SK-N-SH (cell line): ENCODE measurements around the gene TCP1. TPM values are rescaled to one million over a fixed set of nuclear protein-coding genes. Genes with fewer than 3 reads are reported as not detected.

ENCODE experiments used
- CTCF ChIA-PET: fragments of 300-600, 350-600 bp; formaldehyde crosslinking; extraction: SDS; loops from one replicate; lab custom pipeline; 2021; lab: Yijun Ruan, JAX
- POLR2A ChIA-PET: fragments of 350-600 bp; sonication (Branson Sonifier 250); formaldehyde crosslinking; extraction: SDS; loops from one replicate; lab custom pipeline; 2020; ENCODE audit warnings: antibody characterized with exemption, inconsistent platforms; lab: Yijun Ruan, JAX
- DNase-seq: peaks from one replicate; pipeline ENCODE4 v3.0.0; 2012
- H2AFZ ChIP-seq: fragments of 200-600 bp; sonication (generic); 2 replicates; pipeline ENCODE4 v1.8.1; 2016; ENCODE audit warnings: antibody characterized with exemption, mild to moderate bottlenecking, low read depth
- H3F3A ChIP-seq: fragments of 200-600 bp; sonication (generic); replicated peaks from 2 replicates; pipeline ENCODE3; 2016; ENCODE audit warnings: antibody characterized with exemption, mild to moderate bottlenecking; ENCODE audit not compliant: insufficient read depth
- H3K27ac ChIP-seq, 2 experiments: fragments of 200-500 bp in 1 of 2; fragments of 200-600 bp in 1 of 2; sonication (Bioruptor generic) in 1 of 2; sonication (generic), shearing (Covaris generic) in 1 of 2; 2 replicates each; pipeline versions ENCODE4 v1.5.1 to v1.6.1; 2014 to 2016; ENCODE audit warnings: low read depth in 2 of 2, inconsistent platforms in 1 of 2, low read length in 1 of 2, mild to moderate bottlenecking in 1 of 2, mixed read lengths in 1 of 2
- H3K27me3 ChIP-seq: fragments of 200-600 bp; sonication (generic), shearing (Covaris generic); 2 replicates; pipeline ENCODE4 v1.6.1; 2016; ENCODE audit warnings: mixed run types; ENCODE audit not compliant: insufficient read depth
- H3K36me3 ChIP-seq, 2 experiments: fragments of 200-500 bp in 1 of 2; fragments of 200-600 bp in 1 of 2; sonication (Bioruptor generic) in 1 of 2; sonication (generic) in 1 of 2; replicated peaks in 1 of 2; 2 replicates each; pipeline versions ENCODE3 to v1.5.1; 2014 to 2016; ENCODE audit warnings: low read length in 1 of 2, mild to moderate bottlenecking in 1 of 2; ENCODE audit not compliant: insufficient read depth in 2 of 2, control insufficient read depth in 1 of 2
- H3K4me1 ChIP-seq, 2 experiments: fragments of 200-500 bp in 1 of 2; fragments of 200-600 bp in 1 of 2; sonication (Bioruptor generic) in 1 of 2; sonication (generic), shearing (Covaris generic) in 1 of 2; 2 replicates each; pipeline versions ENCODE4 v1.5.1 to v1.6.1; 2014 to 2016; ENCODE audit warnings: low read depth in 1 of 2, low read length in 1 of 2, mixed run types in 1 of 2; ENCODE audit not compliant: insufficient read depth in 2 of 2, control insufficient read depth in 1 of 2
- H3K4me2 ChIP-seq: fragments of 200-600 bp; sonication (generic), shearing (Covaris generic); 2 replicates; pipeline ENCODE4 v1.6.1; 2017; ENCODE audit warnings: mixed run types
- H3K4me3 ChIP-seq, 2 experiments: fragments of 200-500 bp in 1 of 2; fragments of 200-600 bp in 1 of 2; sonication (Bioruptor generic) in 1 of 2; sonication (generic), shearing (Covaris generic) in 1 of 2; 2 replicates each; pipeline versions ENCODE4 v1.5.1 to v1.8.1; 2014 to 2016; ENCODE audit warnings: low read depth in 2 of 2, inconsistent platforms in 1 of 2, low read length in 1 of 2, mild to moderate bottlenecking in 1 of 2, mixed read lengths in 1 of 2, moderate library complexity in 1 of 2
- H3K79me2 ChIP-seq: fragments of 200-600 bp; sonication (generic); 2 replicates; pipeline ENCODE4 v1.8.1; 2017; ENCODE audit warnings: mild to moderate bottlenecking; ENCODE audit not compliant: insufficient read depth
- H3K9ac ChIP-seq: fragments of 200-600 bp; sonication (generic); 2 replicates; pipeline ENCODE4 v1.6.1; 2017; ENCODE audit warnings: mixed run types
- H3K9me2 ChIP-seq: fragments of 200-600 bp; sonication (generic); 2 replicates; pipeline ENCODE4 v1.6.1; 2017; ENCODE audit warnings: mixed run types
- H3K9me3 ChIP-seq: fragments of 200-600 bp; sonication (generic); 2 replicates; pipeline ENCODE4 v1.6.1; 2017; ENCODE audit warnings: mixed run types, mild to moderate bottlenecking, moderate library complexity
- H4K20me1 ChIP-seq: fragments of 200-600 bp; sonication (generic); 2 replicates; pipeline ENCODE4 v1.6.1; 2017; ENCODE audit warnings: mild to moderate bottlenecking, mixed run types; ENCODE audit not compliant: insufficient read depth
- CTCF ChIP-seq: fragments of 200-600 bp; sonication (generic); IDR thresholded peaks from 2 replicates; pipeline ENCODE4 v1.6.1; 2017; ENCODE audit warnings: antibody characterized with exemption, mild to moderate bottlenecking, moderate library complexity
- ELF1 ChIP-seq: IDR thresholded peaks from 2 replicates; pipeline ENCODE4 v1.4.0; 2012
- EP300 ChIP-seq, 2 experiments: IDR thresholded peaks; 2 replicates each; pipeline versions ENCODE4 v1.4.0 to v1.6.1; 2012; ENCODE audit warnings: borderline replicate concordance in 1 of 2, low read depth in 1 of 2, low read length in 1 of 2
- IRF3 ChIP-seq: fragments of 150-350 bp; IDR thresholded peaks from 2 replicates; pipeline ENCODE4 v1.6.1; 2016; ENCODE audit warnings: mild to moderate bottlenecking, low read depth, low read length
- JUND ChIP-seq: IDR thresholded peaks from 2 replicates; pipeline ENCODE4 v1.4.0; 2012
- MAX ChIP-seq: IDR thresholded peaks from 2 replicates; pipeline ENCODE4 v1.4.0; 2012; ENCODE audit warnings: low read depth
- MEF2A ChIP-seq: IDR thresholded peaks from 2 replicates; pipeline ENCODE4 v1.4.0; 2012; ENCODE audit warnings: low read depth, borderline replicate concordance
- MXI1 ChIP-seq: IDR thresholded peaks from 2 replicates; pipeline ENCODE4 v1.6.1; 2012; ENCODE audit warnings: mild to moderate bottlenecking, low read depth, low read length, improper control_type of control experiment
- NFIC ChIP-seq: IDR thresholded peaks from 2 replicates; pipeline ENCODE4 v1.4.0; 2012; ENCODE audit warnings: borderline replicate concordance
- PBX3 ChIP-seq: IDR thresholded peaks from 2 replicates; pipeline ENCODE4; 2012
- POLR2AphosphoS5 ChIP-seq: IDR thresholded peaks from 2 replicates; pipeline ENCODE4 v1.6.1; 2012; ENCODE audit warnings: low read depth, low read length
- RAD21 ChIP-seq: IDR thresholded peaks from 2 replicates; pipeline ENCODE4 v1.6.1; 2012; ENCODE audit warnings: mild to moderate bottlenecking, low read length
- TAF1 ChIP-seq: IDR thresholded peaks from 2 replicates; pipeline ENCODE4 v1.6.1; 2012; ENCODE audit warnings: low read depth, mild to moderate bottlenecking, low read length, moderate library complexity, borderline replicate concordance
- USF2 ChIP-seq: fragments of 150-350 bp; IDR thresholded peaks from 2 replicates; pipeline ENCODE4 v1.6.1; 2017; ENCODE audit warnings: antibody characterized with exemption, low read length, low read depth, borderline replicate concordance
- ZBTB33 ChIP-seq: IDR thresholded peaks from 2 replicates; pipeline ENCODE4 v1.4.0; 2012; ENCODE audit warnings: low read depth, borderline replicate concordance
- WGBS: methylation state at CpG from one replicate; pipeline ENCODE4 v1.1.6; 2017; ENCODE audit warnings: low lambda C conversion rate; 5-methylcytosine and 5-hydroxymethylcytosine counted together
- polyA plus RNA-seq, 3 experiments: library from polyadenylated mRNA; depleted of rRNA; stranded (reverse); fragments of >200 nt; gene quantifications; 2 replicates each; pipeline ENCODE4 v1.2.3, GENCODE V29; 2012

TCP1 gene
- polyA plus RNA-seq, 1 of the 3 experiments (the other 2 are of a cell fraction), result 154 TPM

- H3K9ac ChIP-seq, result no peak overlapping the region
- H3K4me2 ChIP-seq, result no peak overlapping the region
- ChIA-PET CTCF (no interaction called here), POLR2A (no interaction called here)
- no peaks in the 10 kb centered on the region for H3K27me3 ChIP-seq
- no peaks in the 10 kb centered on the region for H3K9me2 ChIP-seq
- H3K4me1 ChIP-seq, result no peaks in the 10 kb centered on the region
- no peak overlapping the region for H2AFZ ChIP-seq
- no peaks in the 10 kb centered on the region for H3K9me3 ChIP-seq
- no peaks in the 10 kb centered on the region for H3K79me2 ChIP-seq
- no peak overlapping the region for H3K27ac ChIP-seq
- DNase-seq, result no peak
- no peak overlapping the region for H3K4me3 ChIP-seq
- H3K36me3 ChIP-seq, result peaks cover 16 to 23% of the 10 kb centered on the region in 2 experiments
- 95% methylated on average over 8 of the region's 8 CpGs for WGBS
- no peaks in the 10 kb centered on the region for H4K20me1 ChIP-seq
- peaks cover 8% of the 10 kb centered on the region for H3F3A ChIP-seq
- no peak for TF ChIP-seq ZBTB33
- TF ChIP-seq POLR2AphosphoS5, result no peak
- no peak for TF ChIP-seq PBX3
- no peak for TF ChIP-seq IRF3
- TF ChIP-seq CTCF, result no peak
- no peak for TF ChIP-seq JUND
- TF ChIP-seq RAD21, result no peak
- no peak for TF ChIP-seq NFIC
- no peak for TF ChIP-seq MAX
- no peak for TF ChIP-seq MXI1
- no peak for TF ChIP-seq TAF1
- TF ChIP-seq USF2, result no peak
- TF ChIP-seq ELF1, result no peak
- TF ChIP-seq MEF2A, result no peak
- no peak for TF ChIP-seq EP300 (IDR thresholded peaks at IDR 0.05; ENCODE audit: borderline replicate concordance in 1 of 2, low read depth in 1 of 2, low read length in 1 of 2)
Observed at GRCh38 chr6:159801935-159802334, 12.5 kb upstream of the TCP1 start.
